ENCODE results near the gene ALDH7A1.
"Not testable (repeated sequence)": the region's sequence is repeated elsewhere in the genome, so short reads cannot be mapped to it uniquely, and the experiment has no call there.

Gene ALDH7A1

GRCh38 chr5:126594748-126595485 lies at the start of gene ALDH7A1:
Gene ALDH7A1, minus strand, starts transcription at chr5:126595219. Its CDS starts 21 bp downstream, at chr5:126595198.
- peak; percentile 8 for DNase-seq

GRCh38 chr5:126641387-126641786 lies 46.4 kb upstream of the ALDH7A1 start:
- no peak for DNase-seq

- no peak for DNase-seq
Observed at GRCh38 chr5:126640866-126641265, 45.8 kb upstream of the ALDH7A1 start.

- no peak for DNase-seq
Observed at GRCh38 chr5:126636956-126637355, 41.9 kb upstream of the ALDH7A1 start.

GRCh38 chr5:126635585-126635984 lies 40.6 kb upstream of the ALDH7A1 start:
- no peak for DNase-seq

- DNase-seq, result no peak
Observed at GRCh38 chr5:126633552-126633951, 38.5 kb upstream of the ALDH7A1 start.

- no peak for DNase-seq
Observed at GRCh38 chr5:126631920-126632319, 36.9 kb upstream of the ALDH7A1 start.

GRCh38 chr5:126628102-126628501 lies 33.1 kb upstream of the ALDH7A1 start:
- DNase-seq, result no peak

- no peak for DNase-seq
Observed at GRCh38 chr5:126624534-126624933, 29.5 kb upstream of the ALDH7A1 start.

GRCh38 chr5:126619781-126620180 lies 24.8 kb upstream of the ALDH7A1 start:
- DNase-seq, result no peak

GRCh38 chr5:126617603-126618002 lies 22.6 kb upstream of the ALDH7A1 start:
- DNase-seq, result not testable (repeated sequence)

GRCh38 chr5:126615286-126615685 lies 20.3 kb upstream of the ALDH7A1 start:
- DNase-seq, result peak; percentile 34

- no peak for DNase-seq
Observed at GRCh38 chr5:126613941-126614592, 19.0 kb upstream of the ALDH7A1 start.

GRCh38 chr5:126610616-126611015 lies 15.6 kb upstream of the ALDH7A1 start:
- no peak for DNase-seq

GRCh38 chr5:126610160-126610559 lies 15.1 kb upstream of the ALDH7A1 start:
- no peak for DNase-seq

GRCh38 chr5:126605525-126605924 lies 10.5 kb upstream of the ALDH7A1 start:
- DNase-seq, result no peak

- DNase-seq, result no peak
Observed at GRCh38 chr5:126603402-126603991, 8.5 kb upstream of the ALDH7A1 start.

GRCh38 chr5:126600631-126601511 lies 5.9 kb upstream of the ALDH7A1 start, which contains the start of gene PHAX:
Gene PHAX, plus strand, starts transcription at chr5:126600947. Its CDS starts 16 bp downstream, at chr5:126600963.
- DNase-seq, result peak; percentile 89

- DNase-seq, result not testable (repeated sequence)
Observed at GRCh38 chr5:126599971-126600630, 5.1 kb upstream of the ALDH7A1 start.

- no peak for DNase-seq
Observed at GRCh38 chr5:126599499-126599898, 4.5 kb upstream of the ALDH7A1 start.

- DNase-seq, result no peak
Observed at GRCh38 chr5:126597156-126597555, 2.1 kb upstream of the ALDH7A1 start.

GRCh38 chr5:126595486-126596083 lies 566 bp upstream of the ALDH7A1 start:
- no peak for DNase-seq
